HUES6 (cell line): ENCODE results near the gene GADD45G.

Experiments used
- H3K27ac ChIP-seq: 2 replicates; pipeline ENCODE4 v1.7.0; 2013; ENCODE audit warnings: low read depth, mild to moderate bottlenecking, low read length, inconsistent platforms
- H3K27me3 ChIP-seq: 2 replicates; pipeline ENCODE4 v1.6.1; 2013; ENCODE audit warnings: low read length; ENCODE audit not compliant: control insufficient read depth, insufficient read depth
- H3K36me3 ChIP-seq: 2 replicates; pipeline ENCODE4 v1.6.1; 2013; ENCODE audit warnings: low read length; ENCODE audit not compliant: control insufficient read depth, insufficient read depth
- H3K4me1 ChIP-seq: 2 replicates; pipeline ENCODE4 v1.6.1; 2013; ENCODE audit warnings: low read length; ENCODE audit not compliant: control insufficient read depth, insufficient read depth
- H3K4me3 ChIP-seq: 2 replicates; pipeline ENCODE4 v1.5.1; 2013; ENCODE audit warnings: low read depth, low read length
- H3K9ac ChIP-seq: one replicate; pipeline ENCODE4 v1.6.1; 2013; ENCODE audit warnings: mild to moderate bottlenecking, low read length
- H3K9me3 ChIP-seq: 2 replicates; pipeline ENCODE4 v1.6.1; 2013; ENCODE audit warnings: low read depth, low read length; ENCODE audit not compliant: control insufficient read depth, insufficient read depth

Gene GADD45G

GRCh38 chr9:89612566-89613278, 7.9 kb downstream of the GADD45G start:
- Histone ChIP-seq H3K4me1 (no peaks in the 10 kb centered on the region; the same call in 1 of the 2 replicates), H3K4me3 (no peak overlapping the region), H3K9me3 (no peaks in the 10 kb centered on the region), H3K27ac (no peak overlapping the region), H3K9ac (no peak overlapping the region), H3K36me3 (no peaks in the 10 kb centered on the region), H3K27me3 (peaks cover 3% of the 10 kb centered on the region; the same call in 1 of the 2 replicates)

DNA sequence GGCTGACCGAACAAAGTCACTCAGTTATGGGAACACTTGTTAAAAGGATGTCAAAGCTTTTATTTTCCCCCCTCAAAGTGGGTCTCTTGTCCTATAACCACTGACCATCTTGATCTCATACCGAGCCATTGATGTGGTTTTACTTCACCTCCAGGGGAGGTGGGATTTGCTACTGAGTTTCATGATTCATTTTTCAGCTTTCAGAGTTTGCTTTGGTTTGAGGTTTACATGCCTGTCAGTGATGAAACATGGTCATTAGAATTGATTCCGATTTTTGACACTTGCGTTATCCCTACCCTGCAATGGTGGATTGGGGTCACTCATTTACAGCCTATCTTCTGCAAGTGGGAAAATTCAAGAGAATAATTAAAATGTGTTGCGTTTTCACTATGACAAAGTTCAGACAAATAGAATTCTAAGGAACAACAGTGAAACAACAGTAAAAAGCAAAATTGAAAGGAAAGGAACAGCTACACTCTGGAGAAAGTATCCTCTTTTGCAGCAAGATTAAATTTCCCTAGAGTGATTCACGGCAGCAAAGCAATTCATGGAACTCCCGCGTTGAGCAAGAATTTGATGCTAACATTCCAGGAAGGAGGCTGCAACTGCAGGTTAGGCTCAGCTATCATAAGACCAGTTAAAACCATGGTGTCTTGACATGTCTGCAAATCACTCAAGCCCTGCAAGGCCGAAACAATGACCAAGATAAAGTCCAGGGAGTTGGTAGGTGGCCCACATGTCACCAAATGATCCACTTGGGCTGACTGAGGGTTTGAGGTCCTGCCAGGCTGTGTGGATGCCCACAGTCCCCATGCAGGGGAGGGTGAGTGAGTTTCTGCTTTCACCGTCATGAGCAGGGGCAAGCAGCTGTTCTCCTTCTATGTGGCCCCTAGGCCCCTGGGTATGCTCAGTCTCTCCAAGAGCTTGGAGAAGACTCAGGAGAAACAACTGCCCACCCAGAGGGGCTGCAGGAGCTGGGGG, 9.4 kb downstream of the GADD45G start:
- Histone ChIP-seq H3K4me3 (no peak overlapping the region), H3K9me3 (no peaks in the 10 kb centered on the region)

DNA sequence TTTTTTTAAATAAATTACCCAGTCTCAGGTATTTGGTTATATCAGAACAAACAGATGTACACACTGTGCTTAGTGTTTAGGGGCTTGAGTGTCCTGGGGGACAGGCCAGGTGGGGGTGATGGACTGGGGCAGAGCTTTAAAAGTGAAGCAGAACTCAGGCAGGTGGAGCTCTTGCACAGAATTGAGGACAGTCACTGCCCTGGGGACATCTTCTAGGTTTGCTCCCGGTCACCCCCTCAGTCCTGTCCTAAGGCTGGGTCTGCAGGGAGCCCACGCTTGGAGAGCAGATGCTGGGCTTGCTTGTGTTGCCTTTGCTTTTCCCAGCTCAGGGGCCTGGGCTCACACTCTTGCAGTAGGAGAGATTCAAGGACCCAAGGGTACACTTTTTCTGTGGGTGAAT, 10.8 kb downstream of the GADD45G start:
- Histone ChIP-seq H3K36me3 (no peaks in the 10 kb centered on the region), H3K27ac (no peak overlapping the region), H3K9me3 (no peaks in the 10 kb centered on the region), H3K4me3 (no peak overlapping the region), H3K27me3 (no peaks in the 10 kb centered on the region; the same call in 1 of the 2 replicates), H3K9ac (no peak overlapping the region), H3K4me1 (peaks cover 16% of the 10 kb centered on the region)

More for the DNA sequence above, 9.4 kb downstream of the GADD45G start:
- Histone ChIP-seq H3K9ac (no peak overlapping the region), H3K4me1 (peaks cover 5% of the 10 kb centered on the region; the same call in 1 of the 2 replicates), H3K36me3 (no peaks in the 10 kb centered on the region), H3K27ac (no peak overlapping the region), H3K27me3 (peaks cover 3% of the 10 kb centered on the region; the same call in 1 of the 2 replicates)

DNA sequence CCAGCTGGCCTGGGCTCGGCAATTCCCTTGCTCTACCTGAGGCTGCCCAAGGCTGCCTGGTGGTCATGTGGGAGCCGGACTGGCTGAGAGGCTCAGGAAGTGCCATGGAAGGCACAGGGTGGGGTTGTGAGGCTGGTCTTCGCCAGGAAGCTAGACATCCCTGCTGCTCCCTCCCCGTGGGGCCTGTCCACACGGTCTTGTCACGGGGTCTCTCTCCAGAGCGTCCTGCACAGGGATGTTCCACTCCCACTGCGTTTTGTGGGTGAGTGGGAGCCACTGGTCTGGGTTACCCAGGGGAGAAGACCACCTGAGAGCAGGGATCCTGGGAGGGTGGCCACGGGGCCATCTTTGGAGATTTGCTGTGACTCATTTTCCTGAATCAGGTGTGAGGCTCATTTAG, 11.6 kb downstream of the GADD45G start:
- Histone ChIP-seq H3K36me3 (no peaks in the 10 kb centered on the region), H3K9ac (no peak overlapping the region), H3K4me3 (no peak overlapping the region), H3K9me3 (no peaks in the 10 kb centered on the region), H3K4me1 (peaks cover 16% of the 10 kb centered on the region), H3K27me3 (no peaks in the 10 kb centered on the region; the same call in 1 of the 2 replicates), H3K27ac (no peak overlapping the region)

- Histone ChIP-seq H3K9ac (no peak overlapping the region), H3K27ac (no peak overlapping the region), H3K9me3 (no peaks in the 10 kb centered on the region)
Measured at GRCh38 chr9:89617978-89618377, 13.2 kb downstream of the GADD45G start.

DNA sequence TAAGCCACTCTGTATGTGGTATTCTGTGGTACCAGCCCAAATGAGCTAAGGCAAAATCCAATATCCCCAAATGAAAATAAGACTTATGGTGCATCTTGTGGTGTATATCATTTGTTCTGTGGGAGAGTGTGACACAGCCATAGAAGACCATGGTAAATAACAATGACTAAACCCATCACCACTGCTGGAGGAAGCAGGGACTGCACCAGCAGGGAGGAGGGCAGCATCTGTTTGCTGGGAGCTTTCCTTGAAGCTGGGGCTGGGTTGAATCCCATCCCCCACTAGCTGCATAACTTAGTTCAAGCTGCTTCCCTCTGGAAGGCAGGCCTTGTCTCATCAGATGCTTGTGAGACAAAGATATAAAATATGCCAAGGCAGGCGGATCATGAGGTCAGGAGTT, 14.2 kb downstream of the GADD45G start:
- no peaks in the 10 kb centered on the region for H3K36me3 ChIP-seq
- H3K9me3 ChIP-seq: no peaks in the 10 kb centered on the region
- H3K4me3 ChIP-seq: no peak overlapping the region
- H3K9ac ChIP-seq: no peak overlapping the region
- no peak overlapping the region for H3K27ac ChIP-seq
- H3K4me1 ChIP-seq: peaks cover 16% of the 10 kb centered on the region
- no peaks in the 10 kb centered on the region for H3K27me3 ChIP-seq

More at GRCh38 chr9:89617978-89618377, 13.2 kb downstream of the GADD45G start:
- Histone ChIP-seq H3K4me1 (peaks cover 16% of the 10 kb centered on the region), H3K27me3 (no peaks in the 10 kb centered on the region), H3K4me3 (no peak overlapping the region), H3K36me3 (no peaks in the 10 kb centered on the region)

DNA sequence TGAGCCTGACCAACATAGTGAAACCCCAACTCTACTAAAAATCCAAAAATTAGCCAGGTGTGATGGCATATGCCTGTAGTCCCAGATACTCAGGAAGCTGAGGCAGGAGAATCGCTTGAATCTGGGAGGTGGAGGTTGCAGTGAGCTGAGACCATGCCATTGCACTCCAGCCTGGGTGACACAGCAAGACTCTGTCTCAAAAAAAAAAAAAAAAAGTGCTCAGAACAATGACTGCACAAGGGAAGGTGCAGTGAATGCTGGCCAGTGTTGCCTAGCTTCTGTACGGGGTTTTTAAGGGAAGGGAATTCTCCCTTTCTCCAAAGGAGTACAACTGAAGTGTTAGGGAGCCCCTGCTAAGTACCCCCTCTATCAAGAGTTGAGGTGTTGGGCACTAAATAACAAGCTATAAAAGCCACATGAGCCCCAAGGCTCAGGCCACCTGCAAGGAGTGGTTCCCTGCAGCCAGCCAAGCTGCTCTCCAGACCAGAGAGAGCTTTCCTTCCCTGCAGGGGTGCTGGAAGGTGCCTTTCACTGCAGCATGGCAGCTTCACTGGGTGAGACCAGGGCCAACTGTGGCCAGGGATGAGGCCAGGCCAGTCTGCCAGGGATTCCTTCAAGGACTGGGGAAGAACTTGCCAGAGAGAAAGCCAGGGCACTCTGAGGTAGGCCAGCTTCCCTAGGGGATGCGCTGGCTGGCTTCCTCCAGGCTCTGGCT, 14.8 kb downstream of the GADD45G start:
- Histone ChIP-seq H3K4me1 (peaks cover 16% of the 10 kb centered on the region), H3K27me3 (no peaks in the 10 kb centered on the region), H3K9ac (no peak overlapping the region), H3K27ac (no peak overlapping the region), H3K4me3 (no peak overlapping the region), H3K36me3 (no peaks in the 10 kb centered on the region), H3K9me3 (no peaks in the 10 kb centered on the region)

- Histone ChIP-seq H3K4me1 (peaks cover 16% of the 10 kb centered on the region), H3K9ac (no peak overlapping the region), H3K9me3 (no peaks in the 10 kb centered on the region), H3K36me3 (no peaks in the 10 kb centered on the region), H3K27ac (no peak overlapping the region), H3K4me3 (no peak overlapping the region), H3K27me3 (no peaks in the 10 kb centered on the region)
Measured at GRCh38 chr9:89621031-89621430, 16.2 kb downstream of the GADD45G start.

DNA sequence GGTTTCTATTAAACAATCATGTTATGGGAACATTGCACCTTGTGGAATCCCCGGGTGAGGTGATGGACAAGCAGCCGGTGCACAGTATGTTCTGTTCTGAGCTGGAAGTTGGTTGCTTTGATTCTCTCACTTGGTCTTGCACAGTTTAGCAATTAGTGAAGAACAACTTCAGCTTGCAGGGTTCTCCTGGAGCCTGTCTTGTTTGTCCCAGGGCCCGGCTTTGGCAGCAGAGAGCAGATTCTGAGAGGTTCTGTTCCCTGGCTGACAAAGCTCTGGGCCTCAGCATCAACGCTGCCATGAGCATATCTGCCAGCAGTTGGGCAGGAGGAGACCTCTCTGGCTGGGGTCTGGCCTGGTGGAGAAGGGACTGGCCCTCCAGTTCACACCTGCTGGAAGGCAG, 16.9 kb downstream of the GADD45G start:
- Histone ChIP-seq H3K27me3 (peaks cover 3% of the 10 kb centered on the region; the same call in 1 of the 2 replicates), H3K4me3 (no peak overlapping the region), H3K4me1 (peaks cover 16% of the 10 kb centered on the region), H3K9ac (no peak overlapping the region), H3K9me3 (no peaks in the 10 kb centered on the region), H3K27ac (no peak overlapping the region), H3K36me3 (no peaks in the 10 kb centered on the region)

- Histone ChIP-seq H3K27ac (no peak overlapping the region), H3K27me3 (peaks cover 3% of the 10 kb centered on the region; the same call in 1 of the 2 replicates), H3K9ac (no peak overlapping the region), H3K36me3 (no peaks in the 10 kb centered on the region), H3K9me3 (no peaks in the 10 kb centered on the region), H3K4me1 (peaks cover 16% of the 10 kb centered on the region), H3K4me3 (no peak overlapping the region)
Measured at GRCh38 chr9:89622933-89623861, 18.4 kb downstream of the GADD45G start.
